GM21381 (cell line): Measurements from ENCODE around the gene CST9.
"Not testable (repeated sequence)": the region's sequence is repeated elsewhere in the genome, so short reads cannot be mapped to it uniquely, and the experiment has no call there.

Experiments used
- ATAC-seq: cut with Tn5 transposase; IDR thresholded peaks from one replicate; pipeline ENCODE4 v1.9.1; 2021; ENCODE audit warnings: mild to moderate bottlenecking, moderate library complexity; ENCODE audit not compliant: unreplicated experiment

The CST9 gene

DNA sequence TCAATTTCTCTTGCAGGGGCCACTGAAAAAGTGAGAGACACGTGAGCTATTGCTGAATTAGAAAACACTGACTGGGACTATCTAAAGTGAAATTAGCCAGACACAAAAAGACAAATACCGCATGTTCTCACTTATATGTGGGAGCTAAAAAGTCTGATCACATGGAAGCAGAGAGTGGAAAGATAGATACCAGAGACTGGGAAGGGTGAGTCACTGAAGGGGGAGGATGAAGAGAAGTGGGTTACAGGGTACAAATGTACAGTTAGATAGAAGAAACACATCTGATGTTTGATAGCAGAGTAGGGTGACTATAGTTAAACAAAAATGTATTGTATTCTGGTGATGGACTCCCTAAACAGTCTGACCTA lies 18.6 kb upstream of the CST9 start:
- ATAC-seq, result no peak

- no peak for ATAC-seq
These were observed 18.1 kb upstream of the CST9 start for GRCh38 chr20:23623666-23624323.

GRCh38 chr20:23622839-23623343 lies 17.2 kb upstream of the CST9 start:
- ATAC-seq, result no peak

GRCh38 chr20:23622401-23622800 lies 16.7 kb upstream of the CST9 start:
- not testable (repeated sequence) for ATAC-seq

GRCh38 chr20:23620670-23621386 lies 15.1 kb upstream of the CST9 start:
- not testable (repeated sequence) for ATAC-seq

DNA sequence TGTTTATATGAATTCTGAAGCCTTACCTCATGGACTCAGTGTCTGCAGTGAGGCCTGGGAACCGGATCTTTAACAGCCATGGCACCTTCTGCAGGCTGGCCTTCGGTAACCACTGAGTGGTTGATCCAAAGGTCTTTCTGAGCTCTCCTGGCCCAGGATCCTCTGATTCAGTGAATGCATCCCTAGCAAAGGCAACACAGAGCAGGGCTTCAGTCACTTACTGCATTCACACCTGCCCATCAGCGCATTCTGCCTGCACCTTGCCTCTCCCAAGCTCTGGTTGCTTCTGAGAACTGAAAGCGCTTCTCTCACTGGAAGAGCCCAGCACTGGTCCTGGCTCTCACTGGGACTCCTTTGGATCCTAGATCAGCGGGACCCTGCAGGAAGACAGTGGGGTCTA lies 8.4 kb upstream of the CST9 start:
- ATAC-seq, result no peak

GRCh38 chr20:23613676-23614075 lies 8.0 kb upstream of the CST9 start:
- ATAC-seq, result no peak

- no peak for ATAC-seq
These were observed 6.7 kb upstream of the CST9 start for GRCh38 chr20:23612396-23612795.

DNA sequence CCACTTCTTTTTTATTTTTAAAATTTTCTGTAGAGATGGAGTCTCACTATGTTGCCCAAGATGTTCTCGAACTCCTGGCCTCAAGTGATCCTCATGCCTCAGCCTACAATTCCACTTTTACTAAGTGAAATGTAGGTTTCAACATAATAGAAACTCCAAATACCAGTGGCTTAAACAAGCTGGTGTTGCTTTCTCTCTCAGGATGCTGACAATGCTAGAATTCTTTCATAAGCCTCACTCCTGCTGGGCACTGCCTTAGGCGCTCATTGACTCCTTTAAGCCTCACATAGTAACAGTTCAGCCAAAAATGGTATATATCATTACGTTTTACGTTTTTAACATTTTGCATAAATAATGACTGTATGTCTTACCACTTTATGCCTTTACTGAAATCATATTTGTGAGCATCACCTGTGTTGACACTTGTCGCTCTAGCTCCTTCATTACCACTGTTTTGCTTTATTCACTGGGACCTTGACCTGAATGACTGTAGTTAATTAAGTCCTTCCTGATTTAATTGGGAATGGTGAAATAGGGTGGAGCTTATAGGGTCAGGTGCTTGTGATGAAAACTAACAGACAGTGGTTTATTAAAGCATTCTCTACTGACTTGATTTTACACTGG lies 3.9 kb upstream of the CST9 start:
- no peak for ATAC-seq

DNA sequence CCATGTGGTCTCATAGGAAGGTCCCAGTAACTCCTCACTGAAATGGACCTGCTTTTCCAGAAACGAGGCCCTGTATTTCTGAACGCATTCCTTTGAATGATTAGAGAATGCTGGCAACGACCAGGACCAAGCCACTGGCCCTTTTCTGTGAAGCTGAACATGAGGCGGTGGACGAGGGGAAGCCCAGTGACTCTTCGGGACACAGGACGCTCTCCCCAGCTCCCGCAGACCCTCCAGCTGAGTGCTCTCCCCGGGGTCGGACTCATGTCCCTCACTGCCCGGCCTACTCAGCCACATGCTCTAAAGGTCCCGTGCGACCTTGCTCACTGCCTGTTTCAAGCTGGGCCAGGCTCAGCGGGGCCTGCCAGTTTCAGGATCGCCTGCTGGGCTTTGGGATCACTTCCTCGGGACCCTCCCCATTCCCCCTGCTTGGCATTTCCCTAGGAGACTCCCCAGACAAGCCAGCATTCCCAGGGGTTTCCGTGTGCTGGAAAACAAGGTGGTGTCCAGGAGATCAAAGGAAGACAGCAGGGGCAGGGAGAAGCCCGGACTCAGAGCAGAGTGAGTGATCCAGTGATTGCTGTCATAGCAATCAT lies 2.6 kb upstream of the CST9 start:
- no peak for ATAC-seq

- ATAC-seq, result no peak
These were observed 2.0 kb upstream of the CST9 start for GRCh38 chr20:23607497-23608245.

- peak; percentile 95 for ATAC-seq
These were observed 934 bp upstream of the CST9 start for GRCh38 chr20:23606652-23607049.

GRCh38 chr20:23604306-23604705 lies 1.4 kb downstream of the CST9 start:
- ATAC-seq, result no peak

- ATAC-seq, result no peak
These were observed 2.4 kb downstream of the CST9 start for GRCh38 chr20:23603321-23603720.

DNA sequence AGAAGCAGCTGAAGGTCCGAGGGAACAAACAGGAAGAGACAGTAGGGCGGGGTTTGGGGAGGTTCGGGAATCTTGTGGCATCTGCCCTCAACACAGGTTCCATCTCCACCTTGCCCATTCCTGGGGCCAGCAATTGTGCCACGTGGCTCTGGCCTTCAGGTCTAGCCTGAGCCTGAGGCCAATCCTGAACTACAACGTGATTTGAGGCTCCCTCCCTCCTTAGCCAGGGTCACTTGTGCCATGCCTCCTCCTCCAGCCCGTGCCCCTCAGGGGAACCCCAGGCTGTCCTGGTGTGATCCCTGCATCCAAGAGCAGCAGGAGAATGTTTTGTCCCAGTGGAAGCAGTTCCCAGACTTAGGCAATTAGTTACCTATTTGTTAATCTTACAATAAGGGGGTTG lies 3.0 kb downstream of the CST9 start:
- no peak for ATAC-seq

DNA sequence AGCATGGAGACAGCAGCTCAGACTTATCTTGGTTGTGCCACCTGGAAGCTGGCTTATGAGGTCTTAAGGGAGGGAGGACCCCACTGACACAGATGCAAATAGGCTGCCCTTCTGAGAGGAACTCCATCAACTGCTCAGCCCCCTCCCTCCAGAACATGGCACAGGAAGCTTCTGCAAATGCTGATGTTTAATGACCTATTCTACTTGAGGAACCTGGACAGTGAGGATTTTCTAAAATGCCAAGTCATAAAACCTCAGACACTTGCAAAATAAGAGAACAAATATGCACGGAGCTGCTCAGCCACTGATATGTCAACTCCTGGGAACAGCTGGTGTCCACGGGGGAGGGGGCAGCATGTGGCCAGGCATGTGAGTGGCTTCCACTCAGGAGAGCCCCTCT lies 3.5 kb downstream of the CST9 start:
- ATAC-seq, result no peak

GRCh38 chr20:23601715-23602114 lies 4.0 kb downstream of the CST9 start:
- no peak for ATAC-seq

DNA sequence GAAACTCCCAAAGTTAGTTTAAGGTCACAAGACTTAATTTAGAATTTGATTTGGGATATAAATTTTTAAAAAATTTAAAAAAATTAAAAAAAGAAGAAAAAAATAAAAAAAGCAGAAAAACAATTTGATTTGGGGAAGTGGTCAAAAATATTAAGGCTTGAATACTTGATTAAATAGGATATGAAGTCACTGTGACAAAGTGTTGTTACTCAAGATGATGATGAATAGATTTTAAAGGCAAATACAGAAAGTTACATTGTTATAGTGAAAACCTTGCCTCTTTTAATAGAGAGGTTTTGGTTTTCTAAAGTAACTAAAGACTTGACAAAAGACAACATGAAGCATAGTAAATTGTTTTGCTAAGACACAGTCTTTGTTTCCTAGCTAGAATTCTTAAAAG lies 7.2 kb downstream of the CST9 start:
- ATAC-seq, result no peak

GRCh38 chr20:23596579-23597250 lies 9.0 kb downstream of the CST9 start:
- ATAC-seq, result no peak

DNA sequence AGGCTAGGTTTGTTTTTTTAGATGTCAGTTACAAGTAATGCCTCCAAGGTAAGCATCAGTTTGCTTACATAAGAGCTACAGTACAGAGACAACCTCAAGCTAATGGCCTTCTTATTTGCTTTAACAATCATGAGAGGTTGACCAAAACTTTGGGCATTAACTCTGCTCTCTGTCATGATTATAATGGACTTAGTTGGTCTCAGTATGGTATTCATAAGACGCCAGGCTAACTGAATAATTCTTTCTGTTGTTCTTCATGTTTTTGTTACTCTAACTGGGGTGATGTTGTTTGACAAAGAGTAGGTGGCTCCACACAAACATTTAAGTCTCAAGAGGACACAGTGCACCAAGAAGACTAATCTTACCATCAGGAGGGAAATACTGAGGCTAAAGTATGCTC lies 9.8 kb downstream of the CST9 start:
- ATAC-seq, result no peak
